ENCODE measurements around the gene RBP5. TPM values are rescaled to one million over a fixed set of nuclear protein-coding genes. Genes with fewer than 3 reads are reported as not detected.

Gene RBP5
- total RNA-seq = 1.1 TPM in 1 of 2 replicates, not detected in the other

GRCh38 chr12:7128681-7129286 lies at the start of gene RBP5:
RBP5 (minus strand) TSS chr12:7128889; CDS start chr12:7128775, 114 bp downstream.
- no peak for DNase-seq (ENCODE audit: low read depth)

- no peak for DNase-seq (ENCODE audit: low read depth)
These were observed 49.8 kb upstream of the RBP5 start for GRCh38 chr12:7178481-7178880.

- DNase-seq (ENCODE audit: low read depth) = no peak
These were observed 47.9 kb upstream of the RBP5 start for GRCh38 chr12:7176595-7176994.

- no peak for DNase-seq (ENCODE audit: low read depth)
These were observed 46.8 kb upstream of the RBP5 start for GRCh38 chr12:7175493-7175892.

GRCh38 chr12:7171854-7172253 lies 43.2 kb upstream of the RBP5 start:
- DNase-seq (ENCODE audit: low read depth) = no peak

GRCh38 chr12:7169951-7170350 lies 41.3 kb upstream of the RBP5 start:
- no peak for DNase-seq (ENCODE audit: low read depth)

GRCh38 chr12:7162691-7163114 lies 34.0 kb upstream of the RBP5 start:
- peak; percentile 34 for DNase-seq (ENCODE audit: low read depth)

GRCh38 chr12:7161811-7162210 lies 33.1 kb upstream of the RBP5 start:
- DNase-seq (ENCODE audit: low read depth) = no peak

- no peak for DNase-seq (ENCODE audit: low read depth)
These were observed 32.6 kb upstream of the RBP5 start for GRCh38 chr12:7161327-7161726.

GRCh38 chr12:7160183-7160582 lies 31.5 kb upstream of the RBP5 start:
- no peak for DNase-seq (ENCODE audit: low read depth)

- no peak for DNase-seq (ENCODE audit: low read depth)
These were observed 30.3 kb upstream of the RBP5 start for GRCh38 chr12:7158781-7159609.

GRCh38 chr12:7157391-7157790 lies 28.7 kb upstream of the RBP5 start:
- DNase-seq (ENCODE audit: low read depth) = no peak

- no peak for DNase-seq (ENCODE audit: low read depth)
These were observed 27.8 kb upstream of the RBP5 start for GRCh38 chr12:7156259-7157197.

- peak; percentile 21 for DNase-seq (ENCODE audit: low read depth)
These were observed 26.9 kb upstream of the RBP5 start for GRCh38 chr12:7155471-7156034.

- DNase-seq (ENCODE audit: low read depth) = no peak
These were observed 26.3 kb upstream of the RBP5 start for GRCh38 chr12:7154901-7155470.

- no peak for DNase-seq (ENCODE audit: low read depth)
These were observed 25.4 kb upstream of the RBP5 start for GRCh38 chr12:7154042-7154441.

GRCh38 chr12:7152818-7153217 lies 24.1 kb upstream of the RBP5 start:
- no peak for DNase-seq (ENCODE audit: low read depth)

GRCh38 chr12:7151532-7151931 lies 22.8 kb upstream of the RBP5 start:
- no peak for DNase-seq (ENCODE audit: low read depth)

- DNase-seq (ENCODE audit: low read depth) = no peak
These were observed 22.2 kb upstream of the RBP5 start for GRCh38 chr12:7150841-7151240.

GRCh38 chr12:7150356-7150755 lies 21.7 kb upstream of the RBP5 start:
- DNase-seq (ENCODE audit: low read depth) = no peak

GRCh38 chr12:7146906-7147305 lies 18.2 kb upstream of the RBP5 start:
- DNase-seq (ENCODE audit: low read depth) = no peak

- DNase-seq (ENCODE audit: low read depth) = no peak
These were observed 17.5 kb upstream of the RBP5 start for GRCh38 chr12:7146228-7146627.
